PC-9 (cell line): ENCODE measurements around the gene PABPC4L.

Source experiments
- EZH2 ChIP-seq: fragments of 200-600 bp; sonication (generic); IDR thresholded peaks from 2 replicates; pipeline ENCODE4 v1.8.0; 2017; ENCODE audit warnings: antibody characterized with exemption, low read depth
- TF ChIP-seq, protein P1 (sequence below): fragments of 200-600 bp; sonication (generic); conservative IDR thresholded peaks from 2 replicates; pipeline ENCODE4 v1.6.1; 2017; ENCODE audit warnings: mixed run types, antibody characterized with exemption, mild to moderate bottlenecking, moderate library complexity

DNA sequence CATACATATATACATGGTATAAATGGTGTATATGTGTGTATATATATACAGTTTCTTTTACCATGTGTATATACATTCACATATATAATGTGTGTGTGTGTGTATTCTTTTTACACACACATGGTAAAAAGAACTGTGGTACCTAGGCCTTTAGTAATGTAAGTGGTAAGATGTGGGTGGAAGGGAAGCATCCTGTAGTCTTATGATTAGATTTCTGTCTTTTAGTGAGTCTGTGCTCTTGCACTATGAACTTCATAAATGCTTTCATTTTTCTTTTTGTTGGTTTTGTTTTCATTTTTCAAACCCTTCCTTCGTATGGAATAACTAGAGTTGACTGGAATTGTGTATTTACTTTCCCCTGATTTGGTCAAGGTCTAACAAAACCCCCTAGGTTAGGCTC, 12.1 kb downstream of the PABPC4L start:
- TF ChIP-seq, protein P1, sequence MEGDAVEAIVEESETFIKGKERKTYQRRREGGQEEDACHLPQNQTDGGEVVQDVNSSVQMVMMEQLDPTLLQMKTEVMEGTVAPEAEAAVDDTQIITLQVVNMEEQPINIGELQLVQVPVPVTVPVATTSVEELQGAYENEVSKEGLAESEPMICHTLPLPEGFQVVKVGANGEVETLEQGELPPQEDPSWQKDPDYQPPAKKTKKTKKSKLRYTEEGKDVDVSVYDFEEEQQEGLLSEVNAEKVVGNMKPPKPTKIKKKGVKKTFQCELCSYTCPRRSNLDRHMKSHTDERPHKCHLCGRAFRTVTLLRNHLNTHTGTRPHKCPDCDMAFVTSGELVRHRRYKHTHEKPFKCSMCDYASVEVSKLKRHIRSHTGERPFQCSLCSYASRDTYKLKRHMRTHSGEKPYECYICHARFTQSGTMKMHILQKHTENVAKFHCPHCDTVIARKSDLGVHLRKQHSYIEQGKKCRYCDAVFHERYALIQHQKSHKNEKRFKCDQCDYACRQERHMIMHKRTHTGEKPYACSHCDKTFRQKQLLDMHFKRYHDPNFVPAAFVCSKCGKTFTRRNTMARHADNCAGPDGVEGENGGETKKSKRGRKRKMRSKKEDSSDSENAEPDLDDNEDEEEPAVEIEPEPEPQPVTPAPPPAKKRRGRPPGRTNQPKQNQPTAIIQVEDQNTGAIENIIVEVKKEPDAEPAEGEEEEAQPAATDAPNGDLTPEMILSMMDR = no peak
- no peak for TF ChIP-seq EZH2
